ENCODE measurements around the gene PROZ.

The PROZ gene

DNA sequence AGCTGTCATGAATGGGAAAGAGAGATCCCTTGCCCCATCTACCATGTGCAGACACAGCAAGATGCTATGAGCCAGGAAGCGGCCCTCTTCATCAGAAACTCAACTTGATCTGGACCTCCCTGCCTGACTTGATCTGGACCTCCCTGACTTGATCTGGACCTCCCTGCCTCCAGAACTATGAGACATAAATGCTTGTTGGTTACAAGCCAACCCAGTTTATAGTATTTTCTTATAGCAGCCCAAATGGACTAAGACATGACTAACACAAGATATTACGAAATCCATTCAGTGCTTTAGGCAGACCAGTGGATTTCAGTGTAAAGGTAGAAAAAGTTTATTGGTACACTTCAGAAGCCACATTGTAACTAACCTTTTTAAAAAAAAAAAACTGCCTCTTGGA, 34.5 kb downstream of the PROZ start:
- no peak for TF ChIP-seq CTCF (IDR thresholded peaks at IDR 0.05; ENCODE audit: borderline replicate concordance, control extremely low read depth, extremely low read depth, insufficient read depth, missing control alignments)
- in situ Hi-C loops (cut with MboI; ENCODE audit: low sequenced_read_pairs, unreplicated experiment) = no loop called here
- DNase-seq (ENCODE audit: low spot score) = no peak

GRCh38 chr13:113195360-113195759, 36.9 kb downstream of the PROZ start:
- no peak for TF ChIP-seq CTCF (IDR thresholded peaks at IDR 0.05; ENCODE audit: borderline replicate concordance, control extremely low read depth, extremely low read depth, insufficient read depth, missing control alignments)
- no peak for DNase-seq (ENCODE audit: low spot score)
- in situ Hi-C loops (cut with MboI; ENCODE audit: low sequenced_read_pairs, unreplicated experiment) = no loop called here

GRCh38 chr13:113196970-113197737, 38.7 kb downstream of the PROZ start:
- DNase-seq (ENCODE audit: low spot score) = no peak
- TF ChIP-seq CTCF (IDR thresholded peaks at IDR 0.05; ENCODE audit: borderline replicate concordance, control extremely low read depth, extremely low read depth, insufficient read depth, missing control alignments) = no peak
- in situ Hi-C loops (cut with MboI; ENCODE audit: low sequenced_read_pairs, unreplicated experiment) = no loop called here

GRCh38 chr13:113201815-113202214, 43.4 kb downstream of the PROZ start:
- no peak for TF ChIP-seq CTCF (IDR thresholded peaks at IDR 0.05; ENCODE audit: borderline replicate concordance, control extremely low read depth, extremely low read depth, insufficient read depth, missing control alignments)
- in situ Hi-C loops (cut with MboI; ENCODE audit: low sequenced_read_pairs, unreplicated experiment) = no loop called here

DNA sequence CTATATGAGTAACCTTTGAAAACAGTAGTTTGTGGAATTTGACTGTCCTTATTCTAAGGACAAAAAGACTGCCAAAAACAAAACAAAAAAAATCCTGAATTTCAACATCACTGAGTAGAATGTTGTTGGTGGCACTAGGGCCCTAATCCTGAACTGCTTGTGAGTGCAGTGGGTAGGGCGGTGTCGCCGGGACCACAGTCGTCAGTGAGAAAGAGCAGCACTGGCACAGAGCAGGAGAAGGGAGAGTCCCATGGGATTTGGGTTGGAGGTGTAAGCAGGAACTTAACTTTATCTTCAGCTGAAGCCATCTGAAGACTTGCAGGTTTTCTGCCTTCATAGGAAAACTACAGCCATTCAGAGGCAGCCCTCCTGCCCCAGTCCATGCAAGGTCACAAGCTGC, 44.5 kb downstream of the PROZ start:
- no peak for DNase-seq (ENCODE audit: low spot score)
- in situ Hi-C loops (cut with MboI; ENCODE audit: low sequenced_read_pairs, unreplicated experiment) = no loop called here
- no peak for TF ChIP-seq CTCF (IDR thresholded peaks at IDR 0.05; ENCODE audit: borderline replicate concordance, control extremely low read depth, extremely low read depth, insufficient read depth, missing control alignments)

More at GRCh38 chr13:113201815-113202214, 43.4 kb downstream of the PROZ start:
- no peak for DNase-seq (ENCODE audit: low spot score)

DNA sequence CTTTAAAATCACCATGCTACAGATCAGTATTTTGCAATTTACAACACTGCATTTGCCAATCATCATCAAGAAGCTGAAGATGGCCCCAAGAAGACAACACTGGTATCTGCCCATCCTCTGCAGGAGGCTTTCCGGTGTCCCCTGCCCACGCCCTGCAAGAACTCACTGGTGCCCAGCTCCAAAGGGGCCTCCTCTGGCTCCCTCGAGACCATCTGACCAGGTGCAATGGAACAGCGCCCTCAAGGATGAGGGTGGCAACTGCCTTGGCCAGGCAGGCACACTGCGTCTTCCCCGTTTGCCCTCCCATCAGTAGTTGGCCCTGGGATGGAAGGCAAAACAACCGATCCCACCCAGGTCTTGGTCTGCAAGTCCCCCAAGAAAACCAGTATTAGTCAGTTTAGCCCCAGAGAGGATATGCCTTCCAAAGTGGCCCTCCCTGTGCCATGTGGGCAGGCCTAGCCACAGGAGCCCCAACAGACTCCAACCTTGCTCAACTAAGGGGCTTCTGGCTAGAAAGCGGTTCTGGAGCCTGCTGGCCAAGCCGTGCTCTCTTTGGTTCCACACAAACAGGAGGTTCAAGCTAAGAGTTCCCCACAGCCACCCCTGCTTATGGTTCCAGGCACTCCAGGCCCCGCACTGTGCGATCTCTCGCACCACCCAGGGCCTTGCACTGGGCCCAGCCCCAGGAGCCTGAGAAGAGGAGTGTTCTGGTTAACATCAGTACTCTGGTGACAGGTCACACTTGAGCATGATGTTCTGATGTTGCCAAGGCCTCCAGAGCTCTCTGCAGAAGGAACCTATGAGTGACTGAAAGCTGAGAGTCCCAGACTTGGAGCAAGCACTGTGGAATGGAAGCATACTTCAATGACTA, 45.3 kb downstream of the PROZ start:
- DNase-seq (ENCODE audit: low spot score) = no peak
- in situ Hi-C loops (cut with MboI; ENCODE audit: low sequenced_read_pairs, unreplicated experiment) = no loop called here
- TF ChIP-seq CTCF (IDR thresholded peaks at IDR 0.05; ENCODE audit: borderline replicate concordance, control extremely low read depth, extremely low read depth, insufficient read depth, missing control alignments) = no peak
